Inflammatory macrophage treated with lipopolysaccharide for 1 hour (primary cell): Measurements from ENCODE around the gene PCDHA4.
"Not testable (repeated sequence)": the region's sequence is repeated elsewhere in the genome, so short reads cannot be mapped to it uniquely, and the experiment has no call there.

Experiments used
- DNase-seq, 2 donors: peaks; one replicate each; pipeline ENCODE4 v3.0.0-alpha.2; 2020 to 2022

Gene PCDHA4

DNA sequence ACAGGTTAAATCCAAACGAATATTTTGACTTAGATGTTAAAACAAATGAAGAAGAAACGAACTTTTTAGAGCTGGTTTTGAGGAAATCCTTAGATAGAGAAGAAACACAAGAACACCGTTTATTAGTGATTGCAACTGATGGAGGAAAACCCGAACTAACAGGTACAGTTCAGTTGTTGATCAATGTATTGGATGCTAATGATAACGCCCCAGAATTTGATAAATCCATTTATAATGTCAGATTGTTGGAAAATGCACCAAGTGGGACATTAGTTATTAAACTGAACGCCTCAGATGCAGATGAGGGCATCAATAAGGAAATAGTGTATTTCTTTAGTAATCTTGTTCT lies 15.4 kb downstream of the PCDHA4 start:
- no peak for DNase-seq

DNA sequence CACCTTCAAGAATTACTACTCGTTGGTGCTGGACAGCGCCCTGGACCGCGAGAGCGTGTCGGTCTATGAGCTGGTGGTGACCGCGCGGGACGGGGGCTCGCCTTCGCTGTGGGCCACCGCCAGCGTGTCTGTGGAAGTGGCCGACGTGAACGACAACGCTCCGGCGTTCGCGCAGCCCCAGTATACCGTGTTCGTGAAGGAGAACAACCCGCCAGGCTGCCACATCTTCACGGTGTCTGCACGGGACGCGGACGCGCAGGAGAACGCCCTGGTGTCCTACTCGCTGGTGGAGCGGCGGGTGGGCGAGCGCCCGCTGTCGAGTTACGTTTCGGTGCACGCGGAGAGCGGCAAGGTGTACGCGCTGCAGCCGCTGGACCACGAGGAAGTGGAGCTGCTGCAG lies 16.1 kb downstream of the PCDHA4 start:
- not testable (repeated sequence) for DNase-seq

DNA sequence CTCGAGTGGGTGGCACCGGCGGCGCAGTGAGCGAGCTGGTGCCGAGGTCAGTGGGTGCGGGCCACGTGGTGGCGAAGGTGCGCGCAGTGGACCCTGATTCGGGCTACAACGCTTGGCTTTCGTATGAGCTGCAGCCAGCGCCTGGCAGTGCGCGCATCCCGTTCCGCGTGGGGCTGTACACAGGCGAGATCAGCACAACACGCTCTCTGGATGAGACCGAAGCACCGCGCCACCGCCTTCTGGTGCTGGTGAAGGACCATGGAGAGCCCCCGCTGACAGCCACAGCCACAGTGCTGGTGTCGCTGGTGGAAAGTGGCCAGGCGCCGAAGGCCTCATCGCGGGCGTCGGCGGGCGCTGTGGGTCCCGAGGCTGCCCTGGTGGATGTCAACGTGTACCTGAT lies 16.6 kb downstream of the PCDHA4 start:
- no peak for DNase-seq

DNA sequence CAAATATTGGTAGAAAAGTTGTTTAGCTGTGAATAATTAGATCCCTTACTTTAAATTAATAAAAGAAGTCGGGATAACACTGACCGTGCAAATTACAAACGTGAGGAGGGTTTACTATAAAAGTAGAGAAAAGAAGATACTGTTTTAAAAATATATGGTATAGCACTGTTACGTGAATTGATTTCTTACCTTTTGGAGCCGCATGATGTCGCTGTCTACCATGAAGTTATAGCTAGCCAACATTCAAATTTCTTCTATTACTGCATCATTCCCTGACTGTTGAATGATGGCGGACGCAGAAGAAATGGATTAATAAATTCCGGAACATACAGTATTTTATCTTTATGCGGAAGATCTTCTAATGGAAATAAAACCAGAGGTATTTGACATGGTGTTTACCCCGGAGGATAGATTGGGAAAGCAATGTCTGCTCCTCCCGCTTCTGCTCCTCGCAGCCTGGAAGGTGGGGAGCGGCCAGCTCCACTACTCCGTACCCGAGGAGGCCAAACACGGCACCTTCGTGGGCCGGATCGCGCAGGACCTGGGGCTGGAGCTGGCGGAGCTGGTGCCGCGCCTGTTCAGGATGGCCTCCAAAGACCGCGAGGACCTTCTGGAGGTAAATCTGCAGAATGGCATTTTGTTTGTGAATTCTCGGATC lies 21.0 kb downstream of the PCDHA4 start, which contains the start of gene PCDHA6:
TSS of gene PCDHA6 (plus strand) at position 257 of the 658 bp plus-strand sequence. CDS start at position 389, 132 bp downstream.
- no peak for DNase-seq

DNA sequence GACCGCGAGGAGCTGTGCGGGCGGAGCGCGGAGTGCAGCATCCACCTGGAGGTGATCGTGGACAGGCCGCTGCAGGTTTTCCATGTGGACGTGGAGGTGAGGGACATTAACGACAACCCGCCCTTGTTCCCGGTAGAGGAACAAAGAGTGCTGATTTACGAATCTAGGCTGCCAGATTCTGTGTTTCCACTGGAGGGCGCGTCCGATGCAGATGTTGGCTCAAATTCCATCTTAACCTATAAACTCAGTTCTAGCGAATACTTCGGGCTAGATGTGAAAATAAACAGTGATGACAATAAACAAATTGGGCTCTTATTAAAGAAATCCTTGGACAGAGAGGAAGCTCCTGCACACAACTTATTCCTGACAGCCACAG lies 21.5 kb downstream of the PCDHA4 start:
- no peak for DNase-seq

DNA sequence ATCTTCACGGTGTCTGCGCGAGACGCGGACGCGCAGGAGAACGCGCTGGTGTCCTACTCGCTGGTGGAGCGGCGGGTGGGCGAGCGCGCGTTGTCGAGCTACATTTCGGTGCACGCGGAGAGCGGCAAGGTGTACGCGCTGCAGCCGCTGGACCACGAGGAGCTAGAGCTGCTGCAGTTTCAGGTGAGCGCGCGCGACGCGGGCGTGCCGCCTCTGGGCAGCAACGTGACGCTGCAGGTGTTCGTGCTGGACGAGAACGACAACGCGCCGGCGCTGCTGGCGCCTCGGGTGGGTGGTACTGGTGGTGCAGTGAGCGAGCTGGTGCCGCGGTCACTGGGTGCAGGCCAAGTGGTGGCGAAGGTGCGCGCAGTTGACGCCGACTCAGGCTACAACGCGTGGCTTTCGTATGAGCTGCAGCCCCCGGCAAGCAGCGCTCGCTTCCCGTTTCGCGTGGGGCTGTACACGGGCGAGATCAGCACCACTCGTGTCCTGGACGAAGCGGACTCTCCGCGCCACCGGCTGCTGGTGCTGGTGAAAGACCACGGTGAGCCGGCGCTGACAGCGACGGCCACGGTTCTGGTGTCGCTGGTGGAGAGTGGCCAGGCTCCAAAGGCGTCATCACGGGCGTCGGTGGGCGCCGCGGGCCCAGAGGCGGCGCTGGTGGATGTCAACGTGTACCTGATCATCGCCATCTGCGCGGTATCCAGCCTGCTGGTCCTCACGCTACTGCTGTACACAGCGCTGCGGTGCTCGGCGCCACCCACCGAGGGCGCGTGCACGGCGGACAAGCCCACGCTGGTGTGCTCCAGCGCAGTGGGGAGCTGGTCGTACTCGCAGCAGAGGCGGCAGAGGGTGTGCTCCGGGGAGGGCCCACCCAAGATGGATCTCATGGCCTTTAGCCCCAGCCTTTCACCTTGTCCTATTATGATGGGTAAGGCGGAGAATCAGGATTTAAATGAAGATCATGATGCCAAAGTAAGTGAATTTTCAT lies 22.9 kb downstream of the PCDHA4 start:
- not testable (repeated sequence) for DNase-seq

DNA sequence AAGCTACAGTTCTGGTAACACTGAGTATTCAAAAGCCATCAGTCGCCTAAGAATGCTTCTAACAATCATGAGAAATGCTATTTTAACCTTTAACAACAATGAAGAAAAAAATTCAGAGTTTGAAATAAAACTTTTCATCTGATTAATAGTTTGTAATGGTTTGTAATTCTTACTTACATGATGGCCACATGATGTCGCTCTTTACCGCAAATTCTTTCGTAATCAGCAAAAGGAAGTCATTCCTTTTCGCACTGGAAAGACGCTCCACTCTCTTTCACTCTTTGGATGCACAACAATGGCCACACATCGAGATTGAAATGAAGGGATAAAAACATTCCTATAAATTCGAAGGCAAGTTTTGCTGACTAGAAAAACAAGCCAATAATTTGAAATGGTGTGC lies 27.1 kb downstream of the PCDHA4 start, which contains the start of gene PCDHA7:
TSS of gene PCDHA7 (plus strand) at position 277 of the 400 bp plus-strand sequence. CDS start at position 392, 115 bp downstream.
- no peak for DNase-seq

DNA sequence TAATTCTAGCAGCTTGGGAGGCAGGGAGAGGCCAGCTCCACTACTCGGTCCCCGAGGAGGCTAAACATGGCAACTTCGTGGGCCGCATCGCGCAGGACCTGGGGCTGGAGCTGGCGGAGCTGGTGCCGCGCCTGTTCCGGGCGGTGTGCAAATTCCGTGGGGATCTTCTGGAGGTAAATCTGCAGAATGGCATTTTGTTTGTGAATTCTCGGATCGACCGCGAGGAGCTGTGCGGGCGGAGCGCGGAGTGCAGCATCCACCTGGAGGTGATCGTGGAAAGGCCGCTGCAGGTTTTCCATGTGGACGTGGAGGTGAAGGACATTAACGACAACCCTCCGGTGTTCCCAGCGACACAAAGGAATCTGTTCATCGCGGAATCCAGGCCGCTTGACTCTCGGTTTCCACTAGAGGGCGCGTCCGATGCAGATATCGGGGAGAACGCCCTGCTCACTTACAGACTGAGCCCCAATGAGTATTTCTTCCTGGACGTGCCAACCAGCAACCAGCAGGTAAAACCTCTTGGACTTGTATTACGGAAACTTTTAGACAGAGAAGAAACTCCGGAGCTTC lies 27.7 kb downstream of the PCDHA4 start:
- not testable (repeated sequence) for DNase-seq

DNA sequence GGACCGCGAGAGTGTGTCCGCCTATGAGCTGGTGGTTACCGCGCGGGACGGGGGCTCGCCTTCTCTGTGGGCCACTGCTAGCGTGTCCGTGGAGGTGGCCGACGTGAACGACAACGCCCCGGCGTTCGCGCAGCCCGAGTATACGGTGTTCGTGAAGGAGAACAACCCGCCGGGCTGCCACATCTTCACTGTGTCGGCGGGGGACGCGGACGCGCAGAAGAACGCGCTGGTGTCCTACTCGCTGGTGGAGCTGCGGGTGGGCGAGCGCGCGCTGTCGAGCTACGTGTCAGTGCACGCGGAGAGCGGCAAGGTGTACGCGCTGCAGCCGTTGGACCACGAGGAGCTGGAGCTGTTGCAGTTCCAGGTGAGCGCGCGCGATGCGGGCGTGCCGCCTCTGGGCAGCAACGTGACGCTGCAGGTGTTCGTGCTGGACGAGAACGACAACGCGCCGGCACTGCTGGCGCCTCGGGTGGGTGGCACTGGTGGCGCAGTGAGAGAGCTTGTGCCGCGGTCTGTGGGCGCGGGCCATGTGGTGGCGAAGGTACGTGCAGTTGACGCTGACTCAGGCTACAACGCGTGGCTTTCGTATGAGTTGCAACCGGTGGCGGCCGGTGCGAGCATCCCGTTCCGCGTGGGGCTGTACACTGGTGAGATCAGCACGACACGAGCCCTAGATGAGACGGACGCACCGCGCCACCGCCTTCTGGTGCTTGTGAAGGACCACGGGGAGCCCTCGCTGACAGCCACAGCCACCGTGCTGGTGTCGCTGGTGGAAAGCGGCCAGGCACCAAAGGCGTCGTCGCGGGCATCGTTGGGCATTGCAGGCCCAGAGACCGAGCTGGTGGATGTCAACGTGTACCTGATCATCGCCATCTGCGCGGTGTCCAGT lies 29.0 kb downstream of the PCDHA4 start:
- DNase-seq, result no peak

DNA sequence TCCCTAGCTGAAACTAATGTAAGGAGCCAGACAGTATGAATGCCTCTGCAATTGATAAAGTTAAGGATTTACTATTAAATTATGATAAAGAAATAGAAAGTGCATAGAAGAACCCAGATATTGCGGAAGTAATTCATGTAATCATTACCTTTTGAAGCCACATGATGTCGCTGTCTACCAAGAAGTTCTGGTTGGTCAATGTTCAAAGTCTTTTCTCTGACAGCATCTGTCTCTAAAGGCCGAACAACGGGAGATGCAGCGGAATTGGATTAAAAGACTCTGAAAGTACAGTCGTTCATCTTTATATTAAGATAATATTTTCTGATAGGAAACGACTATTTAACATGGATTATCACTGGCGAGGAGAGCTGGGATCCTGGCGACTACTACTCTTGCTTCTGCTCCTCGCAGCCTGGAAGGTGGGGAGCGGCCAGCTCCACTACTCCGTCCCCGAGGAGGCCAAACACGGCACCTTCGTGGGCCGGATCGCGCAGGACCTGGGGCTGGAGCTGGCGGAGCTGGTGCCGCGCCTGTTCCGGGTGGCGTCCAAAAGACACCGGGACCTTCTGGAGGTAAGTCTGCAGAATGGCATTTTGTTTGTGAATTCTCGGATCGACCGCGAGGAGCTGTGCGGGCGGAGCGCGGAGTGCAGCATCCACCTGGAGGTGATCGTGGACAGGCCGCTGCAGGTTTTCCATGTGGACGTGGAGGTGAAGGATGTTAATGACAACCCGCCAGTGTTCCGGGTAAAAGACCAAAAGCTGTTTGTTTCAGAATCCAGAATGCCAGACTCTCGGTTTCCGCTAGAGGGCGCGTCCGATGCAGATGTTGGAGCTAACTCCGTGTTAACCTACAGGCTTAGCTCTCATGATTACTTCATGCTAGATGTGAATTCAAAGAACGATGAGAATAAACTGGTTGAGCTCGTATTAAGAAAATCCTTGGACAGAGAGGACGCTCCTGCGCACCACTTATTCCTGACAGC lies 34.4 kb downstream of the PCDHA4 start, which contains the start of gene PCDHA8:
TSS of gene PCDHA8 (plus strand) at position 210 of the 985 bp plus-strand sequence. CDS start at position 345, 135 bp downstream.
- no peak for DNase-seq

DNA sequence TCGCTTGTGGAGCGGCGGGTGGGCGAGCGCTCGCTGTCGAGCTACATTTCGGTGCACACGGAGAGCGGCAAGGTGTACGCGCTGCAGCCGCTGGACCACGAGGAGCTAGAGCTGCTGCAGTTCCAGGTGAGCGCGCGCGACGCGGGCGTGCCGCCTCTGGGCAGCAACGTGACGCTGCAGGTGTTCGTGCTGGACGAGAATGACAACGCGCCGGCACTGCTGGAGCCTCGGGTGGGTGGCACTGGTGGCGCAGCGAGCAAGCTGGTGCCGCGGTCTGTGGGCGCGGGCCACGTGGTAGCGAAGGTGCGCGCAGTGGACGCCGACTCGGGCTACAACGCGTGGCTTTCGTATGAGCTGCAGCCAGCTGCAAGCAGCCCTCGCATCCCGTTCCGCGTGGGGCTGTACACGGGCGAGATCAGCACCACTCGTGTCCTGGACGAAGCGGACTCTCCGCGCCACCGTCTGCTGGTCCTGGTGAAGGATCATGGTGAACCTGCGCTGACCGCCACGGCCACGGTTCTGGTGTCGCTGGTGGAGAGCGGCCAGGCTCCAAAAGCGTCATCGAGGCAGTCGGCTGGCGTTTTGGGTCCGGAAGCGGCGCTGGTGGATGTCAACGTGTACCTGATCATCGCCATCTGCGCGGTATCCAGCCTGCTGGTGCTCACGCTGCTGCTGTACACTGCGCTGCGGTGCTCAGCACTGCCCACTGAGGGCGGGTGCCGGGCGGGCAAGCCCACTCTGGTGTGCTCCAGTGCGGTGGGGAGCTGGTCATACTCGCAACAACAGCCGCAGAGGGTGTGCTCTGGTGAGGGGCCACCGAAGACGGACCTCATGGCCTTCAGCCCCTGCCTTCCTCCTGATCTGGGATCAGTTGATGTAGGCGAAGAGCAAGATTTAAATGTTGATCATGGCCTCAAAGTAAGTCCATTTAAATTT lies 36.2 kb downstream of the PCDHA4 start:
- DNase-seq, result no peak

DNA sequence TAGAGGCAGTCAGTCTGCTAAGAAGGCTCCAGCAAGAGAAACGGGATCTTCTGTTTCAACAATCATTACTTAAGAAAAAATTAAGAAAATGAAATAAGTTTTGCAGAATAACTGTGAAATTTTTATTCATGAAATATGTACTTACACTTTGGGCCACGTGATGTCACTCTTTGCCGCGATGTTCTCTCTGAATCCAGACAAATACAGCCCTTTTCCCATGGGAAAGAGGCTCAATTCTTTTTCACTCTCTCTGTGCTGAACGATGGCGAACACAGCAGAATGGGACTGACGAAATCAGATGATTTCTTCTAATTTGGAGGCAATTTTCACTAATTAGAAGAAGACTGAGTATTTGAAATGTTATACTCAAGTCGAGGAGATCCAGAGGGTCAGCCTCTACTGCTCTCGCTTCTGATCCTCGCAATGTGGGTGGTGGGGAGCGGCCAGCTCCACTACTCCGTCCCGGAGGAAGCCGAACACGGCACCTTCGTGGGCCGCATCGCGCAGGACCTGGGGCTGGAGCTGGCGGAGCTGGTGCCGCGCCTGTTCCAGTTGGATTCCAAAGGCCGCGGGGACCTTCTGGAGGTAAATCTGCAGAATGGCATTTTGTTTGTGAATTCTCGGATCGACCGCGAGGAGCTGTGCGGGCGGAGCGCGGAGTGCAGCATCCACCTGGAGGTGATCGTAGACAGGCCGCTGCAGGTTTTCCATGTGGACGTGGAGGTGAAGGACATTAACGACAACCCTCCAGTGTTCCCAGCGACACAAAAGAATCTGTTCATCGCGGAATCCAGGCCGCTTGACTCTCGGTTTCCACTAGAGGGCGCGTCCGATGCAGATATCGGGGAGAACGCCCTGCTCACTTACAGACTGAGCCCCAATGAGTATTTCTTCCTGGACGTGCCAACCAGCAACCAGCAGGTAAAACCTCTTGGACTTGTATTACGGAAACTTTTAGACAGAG lies 41.6 kb downstream of the PCDHA4 start, which contains the start of gene PCDHA9:
TSS of gene PCDHA9 (plus strand) at position 244 of the 964 bp plus-strand sequence. CDS start at position 358, 114 bp downstream.
- DNase-seq, result not testable (repeated sequence)

DNA sequence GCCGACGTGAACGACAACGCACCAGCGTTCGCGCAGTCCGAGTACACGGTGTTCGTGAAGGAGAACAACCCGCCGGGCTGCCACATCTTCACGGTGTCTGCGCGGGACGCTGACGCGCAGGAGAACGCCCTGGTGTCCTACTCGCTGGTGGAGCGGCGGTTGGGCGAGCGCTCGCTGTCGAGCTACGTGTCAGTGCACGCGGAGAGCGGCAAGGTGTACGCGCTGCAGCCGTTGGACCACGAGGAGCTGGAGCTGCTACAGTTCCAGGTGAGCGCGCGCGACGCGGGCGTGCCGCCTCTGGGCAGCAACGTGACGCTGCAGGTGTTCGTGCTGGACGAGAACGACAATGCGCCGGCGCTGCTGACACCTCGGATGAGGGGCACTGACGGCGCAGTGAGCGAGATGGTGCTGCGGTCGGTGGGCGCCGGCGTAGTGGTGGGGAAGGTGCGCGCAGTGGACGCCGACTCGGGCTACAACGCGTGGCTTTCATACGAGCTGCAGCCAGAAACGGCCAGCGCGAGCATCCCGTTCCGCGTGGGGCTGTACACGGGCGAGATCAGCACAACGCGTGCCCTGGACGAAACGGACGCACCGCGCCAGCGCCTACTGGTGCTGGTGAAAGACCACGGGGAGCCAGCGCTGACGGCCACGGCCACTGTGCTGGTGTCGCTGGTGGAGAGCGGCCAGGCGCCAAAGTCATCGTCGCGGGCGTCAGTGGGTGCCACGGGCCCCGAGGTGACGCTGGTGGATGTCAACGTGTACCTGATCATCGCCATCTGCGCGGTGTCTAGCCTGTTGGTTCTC lies 43.2 kb downstream of the PCDHA4 start:
- not testable (repeated sequence) for DNase-seq

DNA sequence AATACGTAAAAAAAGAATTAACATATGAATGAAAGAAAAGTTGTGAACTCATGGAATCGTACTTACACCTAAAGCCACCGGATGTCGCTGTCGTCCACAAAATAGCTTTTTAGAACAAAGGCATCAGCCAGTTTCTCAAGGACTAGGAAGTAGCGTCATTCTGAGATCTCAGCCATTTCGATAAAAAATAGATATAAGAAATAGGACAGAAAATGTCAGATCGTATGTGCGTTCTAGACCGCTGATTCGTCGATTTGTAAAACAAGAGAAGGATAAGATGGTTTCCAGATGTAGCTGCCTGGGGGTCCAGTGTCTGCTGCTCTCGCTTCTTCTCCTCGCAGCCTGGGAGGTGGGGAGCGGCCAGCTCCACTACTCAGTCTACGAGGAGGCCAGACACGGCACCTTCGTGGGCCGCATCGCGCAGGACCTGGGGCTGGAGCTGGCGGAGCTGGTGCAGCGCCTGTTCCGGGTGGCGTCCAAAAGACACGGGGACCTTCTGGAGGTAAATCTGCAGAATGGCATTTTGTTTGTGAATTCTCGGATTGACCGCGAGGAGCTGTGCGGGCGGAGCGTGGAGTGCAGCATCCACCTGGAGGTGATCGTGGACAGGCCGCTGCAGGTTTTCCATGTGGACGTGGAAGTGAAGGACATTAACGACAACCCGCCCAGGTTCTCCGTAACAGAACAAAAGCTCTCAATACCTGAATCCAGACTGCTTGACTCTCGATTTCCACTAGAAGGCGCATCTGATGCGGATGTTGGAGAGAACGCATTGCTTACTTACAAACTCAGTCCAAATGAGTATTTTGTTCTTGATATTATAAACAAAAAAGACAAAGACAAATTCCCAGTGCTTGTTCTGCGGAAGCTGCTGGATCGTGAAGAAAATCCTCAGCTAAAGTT lies 49.2 kb downstream of the PCDHA4 start, which contains the start of gene PCDHA10:
TSS of gene PCDHA10 (plus strand) at position 126 of the 903 bp plus-strand sequence. CDS start at position 278, 152 bp downstream.
- DNase-seq, result no peak

DNA sequence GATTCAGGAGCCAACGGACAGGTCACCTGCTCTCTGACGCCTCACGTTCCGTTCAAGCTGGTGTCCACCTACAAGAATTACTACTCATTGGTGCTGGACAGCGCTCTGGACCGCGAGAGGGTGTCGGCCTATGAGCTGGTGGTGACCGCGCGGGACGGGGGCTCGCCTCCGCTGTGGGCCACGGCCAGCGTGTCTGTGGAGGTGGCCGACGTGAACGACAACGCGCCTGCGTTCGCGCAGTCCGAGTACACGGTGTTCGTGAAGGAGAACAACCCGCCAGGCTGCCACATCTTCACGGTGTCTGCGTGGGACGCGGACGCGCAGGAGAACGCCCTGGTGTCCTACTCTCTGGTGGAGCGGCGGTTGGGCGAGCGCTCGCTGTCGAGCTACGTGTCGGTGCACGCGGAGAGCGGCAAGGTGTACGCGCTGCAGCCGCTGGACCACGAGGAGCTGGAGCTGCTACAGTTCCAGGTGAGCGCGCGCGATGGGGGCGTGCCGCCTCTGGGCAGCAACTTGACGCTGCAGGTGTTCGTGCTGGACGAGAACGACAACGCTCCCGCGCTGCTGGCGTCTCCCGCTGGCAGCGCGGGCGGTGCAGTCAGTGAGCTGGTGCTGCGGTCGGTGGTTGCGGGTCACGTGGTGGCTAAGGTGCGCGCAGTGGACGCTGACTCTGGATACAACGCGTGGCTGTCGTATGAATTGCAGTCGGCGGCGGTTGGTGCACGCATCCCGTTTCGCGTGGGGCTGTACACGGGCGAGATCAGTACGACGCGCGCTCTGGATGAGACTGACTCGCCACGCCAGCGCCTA lies 50.5 kb downstream of the PCDHA4 start:
- DNase-seq, result no peak

DNA sequence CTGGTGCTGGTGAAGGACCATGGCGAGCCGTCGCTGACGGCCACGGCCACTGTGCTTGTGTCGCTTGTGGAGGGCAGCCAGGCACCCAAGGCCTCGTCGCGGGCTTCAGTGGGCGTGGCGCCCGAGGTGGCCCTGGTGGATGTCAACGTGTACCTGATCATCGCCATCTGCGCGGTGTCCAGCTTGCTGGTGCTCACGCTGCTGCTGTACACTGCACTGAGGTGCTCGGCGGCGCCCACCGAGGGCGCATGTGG lies 51.0 kb downstream of the PCDHA4 start:
- DNase-seq, result no peak
